IMR-90 (cell line): ENCODE results near the gene PTPRN2. TPM values are rescaled to one million over a fixed set of nuclear protein-coding genes. Genes with fewer than 3 reads are reported as not detected.

Source experiments
- ATAC-seq: fragments of 200-7000 bp; cut with Tn5 transposase; 2 replicates; pipeline ENCODE4 v1.9.1; 2020; ENCODE audit warnings: low read depth, mild to moderate bottlenecking, moderate library complexity
- BruUV-seq: library from RNA; stranded (reverse); fragments of 400-500 nt; replicated peaks from 2 replicates; lab custom pipeline; 2021; lab: Mats Ljungman, UMichigan
- CTCF ChIA-PET: fragments of 300-600 bp; formaldehyde crosslinking; extraction: SDS; loops from one replicate; lab custom pipeline; 2021; ENCODE audit warnings: antibody characterized with exemption; lab: Yijun Ruan, JAX
- POLR2A ChIA-PET: fragments of 300-600 bp; sonication (Branson Sonifier 250); formaldehyde crosslinking; loops from one replicate; lab custom pipeline; 2022; ENCODE audit warnings: antibody characterized with exemption; ENCODE audit not compliant: unreplicated experiment; lab: Charles Lee
- DNase-seq: peaks from one replicate; pipeline ENCODE4 v3.0.0; 2013
- H2AFZ ChIP-seq: replicated peaks from 2 replicates; pipeline ENCODE3; 2013; ENCODE audit warnings: low read length, mild to moderate bottlenecking; ENCODE audit not compliant: poor library complexity
- H2AK5ac ChIP-seq: 2 replicates; pipeline ENCODE4 v1.6.1; 2013; ENCODE audit warnings: low read depth, low read length, inconsistent platforms
- H2AK9ac ChIP-seq: replicated peaks from 2 replicates; pipeline ENCODE3; 2013; ENCODE audit warnings: mild to moderate bottlenecking, low read depth, low read length, moderate library complexity; ENCODE audit not compliant: poor library complexity
- H2BK120ac ChIP-seq: 2 replicates; pipeline ENCODE4 v1.6.1; 2013; ENCODE audit warnings: low read depth, low read length, inconsistent platforms
- H2BK15ac ChIP-seq: 3 replicates; pipeline ENCODE4 v1.6.1; 2013; ENCODE audit warnings: low read depth, low read length, inconsistent platforms
- H2BK20ac ChIP-seq: 2 replicates; pipeline ENCODE4 v1.6.1; 2013; ENCODE audit warnings: low read depth, mild to moderate bottlenecking, inconsistent platforms, low read length, moderate library complexity
- H2BK5ac ChIP-seq: 2 replicates; pipeline ENCODE4 v1.6.1; 2013; ENCODE audit warnings: mild to moderate bottlenecking, low read depth, low read length, inconsistent platforms; ENCODE audit not compliant: poor library complexity, severe bottlenecking
- H3K14ac ChIP-seq: replicated peaks from 2 replicates; pipeline ENCODE4 v1.6.1; 2013; ENCODE audit warnings: low read depth, low read length, inconsistent platforms
- H3K18ac ChIP-seq: 2 replicates; pipeline ENCODE4 v1.6.1; 2013; ENCODE audit warnings: low read depth, low read length, control low read depth
- H3K23ac ChIP-seq: 2 replicates; pipeline ENCODE4 v1.6.1; 2013; ENCODE audit warnings: low read depth, low read length, inconsistent platforms
- H3K27ac ChIP-seq: 2 replicates; pipeline ENCODE4 v1.5.1; 2013; ENCODE audit warnings: mild to moderate bottlenecking, control low read depth, low read length; ENCODE audit not compliant: insufficient read depth
- H3K27me3 ChIP-seq: 2 replicates; pipeline ENCODE4 v1.6.1; 2013; ENCODE audit warnings: low read length; ENCODE audit not compliant: control insufficient read depth, insufficient read depth
- H3K36me3 ChIP-seq: 2 replicates; pipeline ENCODE4 v1.6.1; 2013; ENCODE audit warnings: low read length, mixed read lengths; ENCODE audit not compliant: control insufficient read depth, insufficient read depth
- H3K4ac ChIP-seq: 2 replicates; pipeline ENCODE4 v1.6.1; 2013; ENCODE audit warnings: low read depth, low read length, inconsistent platforms
- H3K4me1 ChIP-seq: 2 replicates; pipeline ENCODE4 v1.6.1; 2013; ENCODE audit warnings: low read length, mixed read lengths; ENCODE audit not compliant: control insufficient read depth, insufficient read depth
- H3K4me2 ChIP-seq: 2 replicates; pipeline ENCODE4 v1.6.1; 2013; ENCODE audit warnings: low read depth, mild to moderate bottlenecking, control low read depth, low read length, moderate library complexity
- H3K4me3 ChIP-seq: 2 replicates; pipeline ENCODE4 v1.5.1; 2013; ENCODE audit warnings: low read depth, mild to moderate bottlenecking, control low read depth, low read length, moderate library complexity; ENCODE audit not compliant: insufficient read depth
- H3K56ac ChIP-seq: 2 replicates; pipeline ENCODE4 v1.6.1; 2013; ENCODE audit warnings: low read length, inconsistent platforms; ENCODE audit not compliant: insufficient read depth; ENCODE audit errors: extremely low read depth
- H3K79me1 ChIP-seq, 2 experiments: 2 replicates each; pipeline ENCODE4 v1.6.1; 2013; ENCODE audit warnings: low read length in 2 of 2, inconsistent platforms in 1 of 2, low read depth in 1 of 2
- H3K9ac ChIP-seq: 2 replicates; pipeline ENCODE4 v1.6.1; 2013; ENCODE audit warnings: low read depth, low read length, control low read depth
- H3K9me1 ChIP-seq: 2 replicates; pipeline ENCODE4 v1.6.1; 2013; ENCODE audit warnings: low read length, inconsistent platforms; ENCODE audit not compliant: insufficient read depth
- H3K9me3 ChIP-seq: 2 replicates; pipeline ENCODE4 v1.6.1; 2013; ENCODE audit warnings: low read length; ENCODE audit not compliant: control insufficient read depth, insufficient read depth
- H4K20me1 ChIP-seq: 2 replicates; pipeline ENCODE4 v1.6.1; 2013; ENCODE audit warnings: low read length, inconsistent platforms; ENCODE audit not compliant: insufficient read depth
- H4K5ac ChIP-seq: 2 replicates; pipeline ENCODE4 v1.6.1; 2013; ENCODE audit warnings: mild to moderate bottlenecking, low read depth, low read length, control low read depth
- H4K8ac ChIP-seq, 2 experiments: 2 replicates each; pipeline ENCODE4 v1.6.1; 2013; ENCODE audit warnings: low read depth in 2 of 2, low read length in 2 of 2, control low read depth in 1 of 2, inconsistent platforms in 1 of 2
- H4K91ac ChIP-seq: 2 replicates; pipeline ENCODE4 v1.6.1; 2013; ENCODE audit warnings: low read depth, low read length, inconsistent platforms; ENCODE audit not compliant: insufficient read depth
- BHLHE40 ChIP-seq: fragments of 150-350 bp; IDR thresholded peaks from 2 replicates; pipeline ENCODE4 v1.6.1; 2016; ENCODE audit warnings: mild to moderate bottlenecking, low read depth, low read length
- CHD1 ChIP-seq: IDR thresholded peaks from 2 replicates; pipeline ENCODE4 v1.6.1; 2012; ENCODE audit warnings: low read depth, low read length, improper control_type of control experiment
- CTCF ChIP-seq: conservative IDR thresholded peaks from 2 replicates; pipeline ENCODE4 v1.5.1; 2012; ENCODE audit warnings: mild to moderate bottlenecking, low read depth, low read length, improper control_type of control experiment
- FOS ChIP-seq: fragments of 150-350 bp; IDR thresholded peaks from 2 replicates; pipeline ENCODE4 v1.6.1; 2016; ENCODE audit warnings: low read depth, low read length
- MAFK ChIP-seq: IDR thresholded peaks from 2 replicates; pipeline ENCODE4 v1.6.1; 2012; ENCODE audit warnings: low read depth, low read length, improper control_type of control experiment
- MAZ ChIP-seq: IDR thresholded peaks from 2 replicates; pipeline ENCODE4 v1.6.1; 2012; ENCODE audit warnings: low read depth, mild to moderate bottlenecking, low read length, improper control_type of control experiment, moderate library complexity, borderline replicate concordance
- MXI1 ChIP-seq: IDR thresholded peaks from 2 replicates; pipeline ENCODE4 v1.6.1; 2012; ENCODE audit warnings: low read depth, mild to moderate bottlenecking, low read length, moderate library complexity, borderline replicate concordance
- NFE2L2 ChIP-seq: fragments of 150-350 bp; IDR thresholded peaks from 2 replicates; pipeline ENCODE4 v1.6.1; 2016; ENCODE audit warnings: low read depth, mild to moderate bottlenecking, low read length
- POLR2A ChIP-seq: IDR thresholded peaks from 2 replicates; pipeline ENCODE4 v1.6.1; 2012; ENCODE audit warnings: mild to moderate bottlenecking, low read depth, low read length
- RAD21 ChIP-seq: IDR thresholded peaks from 2 replicates; pipeline ENCODE4 v1.6.1; 2012; ENCODE audit warnings: low read length, improper control_type of control experiment
- RCOR1 ChIP-seq: IDR thresholded peaks from 2 replicates; pipeline ENCODE4 v1.6.1; 2012; ENCODE audit warnings: mild to moderate bottlenecking, low read length, improper control_type of control experiment; ENCODE audit not compliant: insufficient replicate concordance
- SMC3 ChIP-seq: fragments of 150-350 bp; IDR thresholded peaks from 2 replicates; pipeline ENCODE4 v1.6.1; 2016; ENCODE audit warnings: low read depth, mild to moderate bottlenecking, antibody characterized with exemption, low read length, moderate library complexity
- WGBS, 2 experiments: methylation state at CpG; one replicate each; pipeline versions ENCODE4 v1.1.5 to v1.1.7; 2013; ENCODE audit warnings: missing lambda C conversion rate in 2 of 2; ENCODE audit not compliant: insufficient read length in 1 of 2; ENCODE audit errors: extremely low coverage in 2 of 2; 5-methylcytosine and 5-hydroxymethylcytosine counted together
- dilution Hi-C: fragments of 300-500 bp; cut with HindIII; formaldehyde crosslinking; loops from one replicate; pipeline ENCODE4 v1.14.3; 2018; ENCODE audit warnings: low sequenced_read_pairs; ENCODE audit not compliant: unreplicated experiment
- in situ Hi-C: fragments of 300-500 bp; cut with MboI; formaldehyde crosslinking; loops from 3 replicates; pipeline ENCODE4 v1.14.3; 2019; ENCODE audit warnings: low sequenced_read_pairs, inconsistent platforms, mixed read lengths
- intact Hi-C: fragments of 100-400 bp; cut with micrococcal nuclease; formaldehyde crosslinking; loops from 2 replicates; pipeline ENCODE4 v1.10.0; 2022
- polyA plus RNA-seq, 3 experiments: library from polyadenylated mRNA; depleted of rRNA; stranded (reverse); fragments of >200 nt; gene quantifications; 2 replicates each; pipeline ENCODE4 v1.2.3, GENCODE V29; 2012; ENCODE audit warnings: low replicate concordance in 1 of 3
- total RNA-seq: library from RNA; depleted of rRNA; stranded (reverse); fragments of >200 nt; gene quantifications from 2 replicates; pipeline ENCODE4 v1.2.3, GENCODE V29; 2012

PTPRN2 gene
- total and polyA plus RNA-seq, 2 of the 4 experiments (the other 2 are of a cell fraction): 0.03 TPM; not detected in 1

DNA sequence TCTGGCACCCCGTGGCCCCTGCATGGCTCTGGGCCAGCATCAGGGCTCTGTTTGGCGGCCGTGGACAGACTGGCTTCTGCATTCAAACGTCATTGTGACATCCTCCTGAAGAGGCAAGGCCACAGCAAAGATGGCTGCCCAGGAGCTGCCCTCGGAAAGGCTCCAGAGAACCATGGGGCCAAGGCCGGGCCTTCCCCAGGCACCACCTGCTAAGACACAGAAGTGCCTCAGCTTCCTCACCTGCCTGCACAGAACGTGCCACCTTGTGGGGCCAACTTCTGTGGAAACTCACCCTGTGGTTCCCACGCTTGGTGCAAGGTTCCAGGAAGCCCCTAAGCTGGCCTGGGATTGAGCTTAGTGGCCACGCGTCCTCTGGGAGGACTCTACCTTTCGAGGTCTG lies 396.9 kb downstream of the PTPRN2 start:
- dilution Hi-C loops: no loop called here

More for the DNA sequence above, 396.9 kb downstream of the PTPRN2 start:
- no peak for ATAC-seq
- Histone ChIP-seq H3K56ac (no peak overlapping the region), H3K4me3 (no peak overlapping the region), H3K18ac (no peak overlapping the region), H3K9me1 (no peaks in the 10 kb centered on the region), H2BK15ac (no peak overlapping the region), H2BK20ac (no peak overlapping the region), H4K5ac (no peak overlapping the region), H2AFZ (no peak overlapping the region), H2BK120ac (no peak overlapping the region), H3K9me3 (peaks cover 66% of the 10 kb centered on the region), H3K27me3 (no peaks in the 10 kb centered on the region), H2BK5ac (no peak overlapping the region), H3K4me1 (no peaks in the 10 kb centered on the region), H3K27ac (no peak overlapping the region), H3K36me3 (no peaks in the 10 kb centered on the region), H4K91ac (no peak overlapping the region), H3K4me2 (no peak overlapping the region), H3K14ac (no peak overlapping the region), H2AK9ac (no peak overlapping the region), H3K23ac (no peak overlapping the region), H4K8ac (no peak overlapping the region), H3K9ac (no peak overlapping the region), H4K20me1 (no peaks in the 10 kb centered on the region), H3K79me1 (no peaks in the 10 kb centered on the region), H3K4ac (no peak overlapping the region), H2AK5ac (no peak overlapping the region)
- TF ChIP-seq RCOR1: no peak
- TF ChIP-seq MAZ: no peak
- TF ChIP-seq MAFK: no peak
- TF ChIP-seq POLR2A: no peak
- no peak for TF ChIP-seq CTCF
- TF ChIP-seq MXI1: no peak
- no peak for TF ChIP-seq CHD1
- TF ChIP-seq NFE2L2: no peak
- no peak for TF ChIP-seq SMC3
- TF ChIP-seq FOS: no peak
- TF ChIP-seq RAD21: no peak
- TF ChIP-seq BHLHE40: no peak
- in situ Hi-C loops: no loop called here
- no TSS peak for BruUV-seq
- intact Hi-C loops: no loop called here
- POLR2A ChIA-PET: no interaction called here
- WGBS, 2 experiments: 0% methylated on average over 1 of the region's 11 CpGs; no CpG with 5 or more reads in 1 of the 2 experiments
- CTCF ChIA-PET: no interaction called here
- DNase-seq: no peak
